Activated CD4-positive, alpha-beta T cell treated with anti-CD3 and anti-CD28 coated beads, Interleukin-2, amount 50 U/mL, for 16 hours (primary cell): ENCODE measurements around the gene CLN5.
A peak's percentile ranks its signal among the peaks of the same experiment; 100 is the strongest.

Experiments
- DNase-seq: peaks from one replicate; pipeline ENCODE4 v3.0.0-alpha.2; 2020

CLN5 gene

DNA sequence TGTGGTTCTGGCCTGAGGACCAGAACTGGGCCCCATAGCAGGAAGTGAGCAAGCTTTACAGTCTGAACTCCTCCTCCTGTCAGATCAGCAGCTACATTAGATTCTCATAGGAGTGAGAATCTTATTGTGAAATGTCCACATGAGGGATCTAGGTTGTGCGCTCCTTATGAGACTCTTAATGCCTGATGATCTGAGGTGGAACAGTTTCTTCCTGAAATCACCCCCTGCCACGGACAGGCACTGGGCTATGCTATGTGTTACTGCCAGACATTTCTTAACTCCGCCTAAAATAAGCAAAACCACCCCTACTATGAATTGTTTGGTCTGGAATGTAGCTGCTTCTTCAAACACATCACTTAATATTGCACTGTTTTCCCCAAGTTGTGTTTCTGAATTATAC, 30.5 kb downstream of the CLN5 start:
- DNase-seq, result no peak

DNA sequence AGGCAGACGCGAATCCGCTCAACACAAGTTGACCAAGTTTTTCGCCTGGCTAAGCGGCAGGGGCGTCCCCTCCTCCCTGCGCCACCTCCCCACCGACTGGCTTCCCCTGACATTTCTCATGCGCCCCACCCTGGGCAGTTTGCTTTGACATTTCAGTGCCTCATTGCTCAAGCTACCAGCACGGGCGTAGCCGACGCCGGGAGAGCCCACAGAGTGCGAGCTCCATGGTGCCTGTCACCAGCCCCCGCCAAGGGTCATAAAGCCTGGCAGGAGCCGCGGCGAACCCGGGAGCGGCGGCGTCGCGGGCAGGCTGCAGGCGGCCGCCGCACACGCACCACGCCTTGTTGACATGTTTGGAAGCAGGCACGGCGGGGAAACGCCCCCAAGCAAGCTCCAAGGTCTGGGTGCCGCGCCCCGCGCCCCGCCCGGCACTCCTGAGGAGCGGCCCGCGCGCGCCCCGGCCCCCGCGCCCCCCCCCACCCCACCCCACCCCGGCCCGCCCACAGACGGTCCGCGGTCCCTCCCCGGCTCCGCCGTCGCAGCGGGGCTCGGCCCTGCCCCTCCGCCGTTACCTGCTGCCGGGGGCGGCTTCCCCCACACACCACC, 34.5 kb downstream of the CLN5 start:
- peak; percentile 79 for DNase-seq

DNA sequence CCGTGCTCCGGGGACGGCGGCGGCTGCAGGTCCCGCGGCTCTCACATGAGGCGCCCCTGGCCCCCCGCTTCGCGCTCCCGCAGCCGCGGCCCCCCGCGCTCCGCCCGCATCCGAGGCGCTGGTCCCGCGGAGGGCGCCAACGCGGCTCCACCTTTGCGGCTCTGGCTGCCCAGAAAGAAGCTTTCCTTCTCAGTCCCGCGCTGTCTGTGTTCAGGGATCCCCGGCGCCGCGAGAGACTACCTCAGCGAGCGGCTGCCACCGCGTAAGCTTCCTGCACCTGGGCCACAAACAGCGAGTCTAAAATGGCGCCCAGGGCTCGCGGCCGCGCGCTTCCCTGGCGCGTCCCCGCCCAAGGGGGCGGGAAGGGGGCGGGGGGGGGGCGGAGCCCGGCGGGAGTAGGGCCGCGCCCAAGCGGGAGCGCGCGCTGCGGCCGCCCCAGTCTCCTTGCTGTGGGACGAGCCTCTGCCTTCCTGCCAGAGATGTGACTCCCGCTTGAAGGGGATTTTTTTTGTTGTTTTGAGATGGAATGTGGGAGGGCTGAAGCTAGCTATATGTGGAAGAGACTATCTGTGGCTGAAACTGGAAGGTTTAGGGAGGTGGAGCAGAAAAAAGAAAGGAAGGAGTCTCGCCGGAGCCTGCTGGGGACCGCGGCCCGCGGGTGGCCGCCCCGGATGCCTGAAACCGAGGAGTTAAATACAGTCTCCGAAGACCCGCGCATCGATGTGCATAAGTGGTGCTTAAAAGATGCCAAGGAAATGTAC, 35.2 kb downstream of the CLN5 start, which contains the start of gene FBXL3:
Gene FBXL3, minus strand, starts transcription at position 299 of the 761 bp plus-strand sequence. CDS start 5,299 bp downstream, outside the sequence.
- peak; percentile 89 for DNase-seq

DNA sequence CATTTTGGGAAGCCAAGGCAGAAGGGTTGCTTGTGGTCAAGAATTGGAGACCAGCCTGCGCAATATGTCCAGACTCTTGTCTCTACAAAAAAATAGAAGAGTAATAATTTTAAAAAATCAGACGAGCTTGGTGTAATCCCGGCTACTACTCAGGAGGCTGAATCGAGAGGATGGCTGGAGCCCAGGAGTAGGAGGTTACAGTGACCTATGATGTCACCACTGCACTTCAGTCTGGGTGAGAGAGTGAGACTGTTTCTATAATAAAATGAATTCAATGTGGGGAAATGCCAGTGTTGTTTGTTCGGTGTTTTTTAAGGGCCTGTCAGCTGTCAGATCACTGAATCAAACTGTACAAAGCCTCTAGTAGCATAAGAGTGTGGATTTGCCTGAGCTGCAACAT, 36.3 kb downstream of the CLN5 start:
- DNase-seq, result no peak

DNA sequence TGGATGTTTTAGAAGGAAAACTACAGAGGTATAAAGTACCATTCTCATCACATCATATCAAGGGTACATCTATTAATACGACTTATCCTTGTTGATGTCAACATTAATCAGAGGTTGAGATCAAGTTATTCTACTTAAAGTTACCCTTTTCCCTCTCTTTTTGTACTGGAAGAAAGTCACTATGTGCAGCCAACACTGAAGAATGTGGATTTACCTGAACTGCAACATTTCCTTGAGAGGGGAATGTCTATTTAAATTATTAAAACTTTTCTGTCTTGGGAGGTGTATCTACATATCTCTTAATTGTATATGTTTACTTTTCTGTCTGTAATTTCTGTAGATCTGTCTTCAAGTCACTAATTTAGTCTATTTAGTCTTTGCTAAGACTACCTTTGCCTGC, 37.6 kb downstream of the CLN5 start:
- no peak for DNase-seq

DNA sequence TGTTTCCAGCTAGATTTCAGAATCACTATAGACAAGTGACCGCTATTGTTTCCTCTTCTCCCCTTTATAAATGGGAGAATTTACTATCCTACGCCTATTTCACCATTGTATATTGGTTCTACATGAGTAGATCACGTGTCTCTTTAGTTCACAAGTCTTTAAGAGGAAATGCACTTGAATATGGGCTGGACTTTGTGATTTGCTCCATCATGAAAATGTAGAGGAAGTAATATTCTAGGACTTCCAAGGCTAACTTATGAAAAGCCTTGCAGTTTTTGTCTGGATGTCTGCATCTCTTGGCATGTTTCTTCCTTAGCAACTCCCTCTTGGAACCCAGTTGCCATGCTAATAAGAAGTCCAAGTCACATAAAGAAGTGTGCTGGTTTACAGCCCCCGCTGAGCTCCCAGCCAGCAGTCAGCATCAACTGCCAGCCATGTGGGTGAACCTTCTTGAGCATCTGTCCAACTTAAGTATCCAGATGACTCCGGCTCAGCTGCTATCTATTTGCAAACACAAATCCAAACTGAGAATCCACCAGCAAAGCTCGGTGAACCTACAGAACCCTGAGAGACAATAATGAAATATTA, 39.9 kb downstream of the CLN5 start:
- no peak for DNase-seq

DNA sequence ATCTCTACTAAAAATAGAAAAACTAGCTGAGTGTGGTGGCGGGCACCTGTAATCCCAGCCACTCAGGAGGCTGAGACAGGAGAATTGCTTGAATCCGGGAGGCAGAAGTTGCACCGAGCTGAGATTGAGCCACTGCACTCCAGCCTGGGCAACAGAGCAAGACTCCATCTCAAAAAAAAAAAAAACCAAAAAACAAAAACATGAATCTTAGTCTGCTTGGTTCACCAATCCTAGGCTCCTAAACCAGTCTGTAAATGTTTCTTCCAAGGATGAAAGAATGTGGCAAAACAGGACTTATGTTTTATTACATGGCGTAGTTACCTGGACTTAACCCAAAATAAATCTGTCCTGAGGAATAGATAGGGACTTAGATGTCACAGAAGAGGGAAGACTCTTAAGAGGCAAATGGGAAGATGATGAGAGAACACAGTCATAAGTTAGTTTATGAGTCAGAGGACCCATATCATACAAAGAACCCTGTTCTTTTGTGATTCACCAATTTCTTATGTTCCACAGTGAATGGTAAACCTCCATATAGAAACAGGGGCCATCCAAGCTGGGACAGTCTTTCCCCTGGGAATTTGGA, 41.9 kb downstream of the CLN5 start:
- peak; percentile 18 for DNase-seq

DNA sequence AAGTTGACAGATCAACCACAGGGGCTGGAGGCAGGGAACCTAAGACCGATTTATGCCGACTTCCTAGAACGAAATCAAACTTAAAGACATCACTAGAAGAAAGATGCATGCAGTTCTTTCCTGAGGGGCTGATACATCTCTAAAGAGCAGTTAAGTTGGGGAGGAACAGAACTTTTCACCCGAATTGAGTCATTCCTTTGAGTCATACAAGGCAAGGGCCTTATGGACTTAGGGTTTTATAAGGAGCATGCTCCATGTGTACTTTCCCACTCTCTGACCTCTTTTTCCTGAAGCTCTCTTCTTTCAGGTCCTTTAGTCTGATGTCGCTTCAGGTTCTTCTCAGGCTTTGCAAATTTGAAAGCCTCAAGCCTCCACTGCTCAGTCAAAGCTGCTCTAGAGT, 43.0 kb downstream of the CLN5 start:
- no peak for DNase-seq

DNA sequence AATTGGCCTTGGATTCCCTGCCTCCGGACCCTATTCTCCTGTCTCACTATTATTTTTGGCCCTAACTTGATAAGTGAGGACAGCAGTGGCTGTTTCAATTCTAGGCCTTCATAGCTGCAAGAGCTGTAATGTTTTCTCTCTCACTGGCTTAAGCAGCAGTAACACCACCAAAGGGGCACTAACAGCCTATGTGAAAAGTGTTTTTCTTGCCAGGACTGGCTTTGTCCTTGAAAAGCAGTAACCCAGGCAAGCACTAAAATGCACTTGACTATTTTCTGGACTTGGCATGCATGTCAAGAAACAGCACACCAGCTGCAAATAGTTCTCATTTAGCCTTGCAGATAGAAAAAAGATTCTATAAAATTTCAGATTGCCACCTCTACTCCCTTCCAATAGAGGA, 44.4 kb downstream of the CLN5 start:
- DNase-seq, result no peak

DNA sequence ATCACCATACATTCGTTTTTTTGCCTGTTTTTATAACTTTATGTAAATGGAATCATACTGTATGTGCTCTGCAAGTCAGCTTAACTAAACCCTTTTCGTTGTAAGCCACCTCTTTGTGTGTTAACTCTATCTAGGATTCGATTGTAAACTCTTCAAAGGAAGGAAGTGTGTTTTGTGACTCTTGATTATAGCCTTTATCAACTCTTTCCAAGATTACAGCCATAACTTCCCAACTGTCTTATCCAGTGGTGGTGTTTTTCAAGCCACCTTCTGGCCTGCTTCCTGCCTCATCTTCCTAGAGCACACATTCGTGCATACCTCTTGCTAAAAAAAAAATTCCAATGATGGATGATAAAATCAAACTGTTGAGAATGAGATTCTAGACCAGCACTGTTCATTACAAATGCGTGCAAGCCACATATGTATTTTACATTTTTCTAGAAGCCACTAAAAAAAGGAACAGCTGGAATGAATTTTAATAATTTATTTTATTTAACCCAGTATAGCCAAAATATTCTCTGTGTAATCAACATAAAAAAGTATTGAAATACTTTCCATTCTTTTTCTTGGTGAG, 47.1 kb downstream of the CLN5 start:
- DNase-seq, result no peak

DNA sequence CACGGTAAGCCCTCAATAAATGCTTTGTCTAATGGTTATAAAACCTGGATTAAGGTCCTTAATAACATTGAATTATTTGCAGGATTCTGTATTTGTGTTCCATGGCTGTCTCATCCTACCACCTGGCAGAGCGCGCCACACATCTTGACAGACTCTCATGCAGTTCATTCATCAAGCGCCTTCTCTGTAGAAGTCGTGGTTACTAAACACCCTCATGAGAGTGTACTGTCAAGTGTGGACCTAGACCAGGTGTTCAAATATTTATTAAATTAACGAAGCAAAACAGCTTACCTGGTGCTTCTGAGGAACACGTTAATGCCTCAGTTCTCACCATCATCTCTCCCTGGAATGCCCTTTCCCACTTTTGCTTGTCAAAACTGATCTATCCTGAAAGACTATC, 48.2 kb downstream of the CLN5 start:
- no peak for DNase-seq

DNA sequence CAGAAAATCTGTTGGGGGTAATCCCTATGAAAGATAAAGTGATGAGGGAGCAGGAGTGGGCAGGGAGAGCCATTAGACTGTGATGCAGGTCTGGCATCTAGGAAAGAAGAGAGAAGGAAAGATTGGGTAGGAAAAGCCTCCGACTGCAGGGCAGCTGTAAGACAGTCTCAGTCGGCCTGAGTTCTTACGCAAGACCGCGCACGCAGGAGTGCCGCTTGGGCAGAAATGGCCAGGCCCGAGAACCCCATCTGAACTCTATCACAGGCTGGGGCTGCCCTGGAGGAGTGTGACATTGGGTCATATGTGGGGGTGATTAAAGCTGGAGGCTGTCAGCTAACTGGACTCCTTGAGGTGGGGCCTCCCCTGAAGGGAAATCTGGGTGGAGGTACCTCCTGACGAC, 49.0 kb downstream of the CLN5 start:
- DNase-seq, result no peak

DNA sequence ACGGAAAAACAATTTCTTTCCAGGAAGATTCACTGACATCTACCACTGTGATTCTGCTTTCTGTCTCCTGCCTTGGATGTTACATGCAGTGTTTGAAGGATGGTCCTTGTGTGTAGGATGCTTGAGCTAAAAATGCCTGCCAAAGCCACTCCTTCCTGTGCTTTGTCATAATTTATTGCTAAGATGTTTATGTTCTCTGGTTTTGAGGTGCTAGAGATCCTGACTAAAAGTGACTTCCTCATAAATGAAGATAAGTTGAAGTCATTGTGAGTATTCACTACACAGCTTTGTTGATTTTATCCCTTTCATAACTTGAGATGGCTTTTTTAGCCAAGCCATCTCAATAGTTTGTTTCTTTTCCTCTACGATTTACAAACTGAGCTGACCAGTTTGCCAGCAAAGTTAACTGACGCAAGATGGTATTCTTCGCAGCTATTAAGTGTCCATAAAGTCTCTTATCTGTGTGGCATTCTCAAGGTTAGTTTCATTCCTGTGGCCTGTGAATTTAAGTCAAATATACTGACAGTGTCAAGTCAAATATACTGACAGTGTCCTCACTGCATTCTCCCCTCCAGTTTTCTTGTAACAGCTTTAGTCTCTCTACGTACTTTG, 50.8 kb downstream of the CLN5 start:
- no peak for DNase-seq

DNA sequence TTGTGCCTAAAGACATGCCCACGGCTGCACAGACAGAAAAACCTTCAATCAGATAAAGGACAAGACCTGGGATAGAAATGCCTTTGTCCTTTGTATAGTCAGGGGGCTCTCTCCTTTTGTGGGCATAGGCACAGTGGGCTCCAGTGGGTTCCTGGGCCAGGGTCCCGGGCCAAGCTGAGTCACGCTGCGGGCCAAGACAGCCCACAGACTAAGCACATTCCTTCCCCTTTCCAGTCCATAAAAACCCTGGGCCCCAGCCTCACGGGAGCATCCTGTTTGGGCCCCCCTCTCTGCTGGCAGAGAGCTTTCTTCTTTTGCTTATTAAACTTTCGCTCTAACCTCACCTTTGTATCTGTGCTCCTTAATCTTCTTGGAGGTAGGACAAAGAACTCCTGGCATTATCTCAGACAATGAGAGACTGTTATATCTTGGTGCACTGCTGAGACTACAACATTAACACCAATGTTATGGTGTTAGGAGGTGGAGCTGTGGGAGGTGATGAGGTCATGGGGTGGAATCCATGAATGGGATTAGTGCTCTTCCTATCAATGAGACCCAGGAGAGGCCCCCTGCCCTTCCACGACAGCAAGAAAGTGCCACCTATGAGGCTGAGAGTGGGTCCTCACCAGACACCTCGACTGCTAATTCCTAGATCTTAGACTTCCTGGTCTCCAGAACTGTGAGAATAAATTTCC, 55.9 kb downstream of the CLN5 start:
- no peak for DNase-seq

DNA sequence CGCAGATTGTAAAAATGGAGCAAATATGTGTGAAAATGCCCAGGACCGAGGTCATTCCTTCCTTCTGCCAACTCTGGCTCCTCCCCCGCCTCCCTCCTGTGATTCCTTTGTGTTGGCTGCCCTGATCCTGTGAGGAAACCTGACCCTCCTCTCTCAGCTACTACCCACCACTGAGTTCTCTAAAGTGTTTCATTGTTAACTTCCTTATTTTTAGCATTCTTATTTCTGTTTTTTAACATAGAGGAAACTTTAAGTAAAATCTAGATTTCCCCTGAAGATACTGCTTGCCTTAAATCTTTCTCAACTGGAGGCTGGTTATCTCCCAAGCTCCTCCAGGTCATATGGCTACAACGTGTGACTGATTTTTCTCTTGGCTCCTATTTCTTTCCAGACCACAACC, 56.8 kb downstream of the CLN5 start:
- DNase-seq, result no peak

DNA sequence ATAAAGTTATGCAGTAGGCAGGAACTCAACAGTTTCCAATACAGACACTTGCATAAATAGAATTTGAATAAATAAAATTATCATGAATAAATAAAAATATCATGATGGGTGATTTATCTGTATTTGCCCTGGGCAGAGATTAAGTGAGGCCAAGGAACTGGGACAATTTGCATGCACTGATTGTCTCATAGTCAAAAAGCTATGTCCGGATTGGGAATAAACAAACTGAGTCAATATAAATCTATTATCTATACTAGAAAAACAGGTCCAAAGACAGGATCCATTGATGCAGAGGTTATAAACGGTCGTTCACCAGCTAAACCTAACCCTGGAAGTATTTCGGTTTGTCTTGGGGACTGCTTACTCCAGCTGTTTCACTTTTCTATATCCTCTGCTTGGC, 61.3 kb downstream of the CLN5 start:
- DNase-seq, result no peak
